GM18907 (cell line): ENCODE results near the gene RBM47.
"Not testable (repeated sequence)": the region's sequence is repeated elsewhere in the genome, so short reads cannot be mapped to it uniquely, and the experiment has no call there.

ENCODE experiments used
- ATAC-seq: cut with Tn5 transposase; IDR thresholded peaks from one replicate; pipeline ENCODE4 v1.9.1; 2021; ENCODE audit warnings: mild to moderate bottlenecking, moderate library complexity; ENCODE audit not compliant: unreplicated experiment

Gene RBM47

DNA sequence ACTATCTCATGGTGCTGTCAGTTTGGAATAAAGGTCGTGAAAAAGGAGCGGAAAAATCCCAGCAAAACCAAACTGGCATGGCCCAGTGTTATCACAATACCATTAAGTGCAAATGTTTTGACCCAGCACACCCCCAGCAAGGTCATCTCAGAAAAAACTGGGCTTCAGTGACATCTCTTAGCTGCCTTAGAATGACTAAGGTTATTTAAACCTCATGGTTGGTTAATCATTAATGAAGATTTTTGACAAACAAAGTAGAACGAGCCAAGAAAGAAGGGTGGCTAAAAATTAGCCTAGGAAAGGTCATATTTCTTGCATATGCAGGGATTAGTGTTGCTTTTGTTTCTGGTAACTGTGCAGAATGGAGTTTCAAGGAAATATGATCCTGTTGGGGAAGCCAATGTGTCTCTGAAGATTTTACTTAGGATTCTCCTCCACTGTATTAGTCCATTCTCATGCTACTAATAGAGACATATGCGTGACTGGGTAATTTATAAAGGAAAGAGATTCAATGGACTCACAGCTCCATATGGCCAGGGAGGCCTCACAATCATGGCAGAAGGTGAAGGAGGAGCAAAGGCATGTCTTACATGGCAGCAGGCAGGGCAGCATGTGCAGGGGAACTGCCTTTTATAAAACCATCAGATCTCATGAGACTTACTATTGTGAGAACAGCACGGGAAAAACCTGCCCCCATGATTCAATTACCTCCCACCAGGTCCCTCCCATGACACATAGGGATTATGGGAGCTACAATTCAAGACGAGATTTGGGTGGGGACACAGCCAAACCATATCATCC is 211.0 kb downstream of the RBM47 start:
- peak; percentile 49 for ATAC-seq

DNA sequence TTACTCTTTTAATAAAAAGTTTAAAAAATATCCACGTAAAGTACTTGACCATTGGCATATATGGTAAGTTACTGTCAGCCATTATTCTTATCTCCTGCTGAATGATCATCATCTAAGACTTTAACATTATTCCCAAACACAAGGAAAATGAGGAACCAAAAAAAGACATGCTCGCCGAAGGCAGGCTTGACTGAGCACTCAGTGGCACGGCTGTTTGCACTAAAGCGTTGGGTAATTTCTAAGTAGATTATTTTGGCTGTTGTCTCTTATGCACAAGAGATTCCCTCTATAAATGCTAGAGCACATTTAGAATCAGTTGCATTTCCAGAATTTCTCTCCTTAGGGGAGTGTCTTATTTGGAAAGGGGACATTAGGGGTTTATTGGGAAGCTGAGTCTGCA is 211.7 kb downstream of the RBM47 start:
- ATAC-seq = no peak

DNA sequence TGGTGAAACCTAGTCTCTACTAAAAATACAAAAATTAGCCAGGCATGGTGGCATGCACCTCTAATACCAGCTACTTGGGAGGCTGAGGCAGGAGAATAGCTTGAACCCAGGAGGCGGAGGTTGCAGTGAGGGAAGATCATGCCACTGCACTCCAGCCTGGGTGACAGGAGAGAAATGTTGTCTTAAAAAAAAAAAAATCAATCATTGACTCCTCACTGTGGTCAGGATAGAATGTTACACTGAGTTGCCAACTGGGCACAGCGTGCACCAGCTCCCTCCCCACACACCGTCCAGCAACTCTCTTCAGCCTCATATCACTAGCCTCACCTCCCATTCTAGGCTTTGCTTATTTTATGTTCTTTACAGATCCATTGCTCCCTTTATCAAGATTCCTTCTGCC is 215.0 kb downstream of the RBM47 start:
- ATAC-seq = no peak

DNA sequence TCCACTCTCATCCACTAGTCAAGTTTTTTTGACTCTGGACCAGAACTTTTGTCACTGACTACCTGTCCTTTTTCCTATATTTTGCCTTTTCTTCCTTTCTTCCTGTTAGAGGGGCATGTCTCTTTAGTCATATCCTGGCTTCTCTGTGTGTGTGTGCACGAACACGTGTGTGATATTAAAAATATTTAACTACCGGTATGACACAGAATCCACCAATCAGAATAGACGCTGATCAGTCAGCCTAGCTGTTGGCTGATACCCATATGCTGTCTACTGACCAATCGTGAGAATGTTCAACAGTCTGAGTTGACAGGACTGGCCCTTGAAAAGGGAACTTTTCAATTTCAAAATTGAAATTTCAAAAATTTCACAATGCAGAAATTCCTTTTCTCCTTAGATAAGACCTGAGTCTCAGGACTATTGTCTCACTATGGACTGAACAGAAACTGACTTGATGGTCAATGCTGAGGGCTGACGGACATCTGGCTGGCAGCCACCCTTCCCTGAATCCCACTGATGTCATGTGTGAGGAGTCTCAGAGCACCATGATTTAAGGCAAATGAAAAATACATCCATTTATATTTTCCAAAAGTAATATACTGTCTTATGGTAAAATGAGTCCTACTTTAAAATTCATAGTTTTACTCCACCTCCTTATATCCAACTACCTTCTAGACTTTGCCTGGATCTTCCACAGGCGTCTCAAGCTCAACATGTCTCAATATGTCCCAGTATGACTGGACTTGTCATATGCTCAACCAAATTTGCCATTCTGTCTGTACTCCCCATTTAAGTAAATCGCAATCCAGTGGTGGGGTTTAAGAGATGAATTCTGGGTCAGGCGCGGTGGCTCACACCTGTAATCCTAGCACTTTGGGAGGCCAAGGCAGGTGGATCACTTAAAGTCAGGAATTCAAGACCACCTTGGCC is 216.5 kb downstream of the RBM47 start:
- no peak for ATAC-seq

DNA sequence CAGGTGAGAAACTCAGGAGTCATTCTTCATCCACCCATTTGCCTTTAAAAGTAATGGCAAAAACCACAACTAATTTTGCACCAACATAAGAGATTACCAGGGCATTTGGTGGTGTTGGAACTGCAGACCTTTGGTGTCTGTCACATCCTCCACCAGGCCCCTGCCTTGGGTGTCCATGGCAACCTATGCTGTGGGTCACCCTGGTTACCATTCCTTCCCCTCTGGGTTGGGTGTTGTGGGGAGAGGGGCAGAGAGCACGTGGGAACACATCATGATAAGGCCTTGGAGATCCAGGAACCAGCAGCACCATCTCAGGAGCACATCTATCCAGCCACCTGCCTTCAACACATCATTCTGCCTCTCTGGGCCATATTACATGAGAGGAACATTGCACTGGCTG is 217.3 kb downstream of the RBM47 start:
- ATAC-seq = no peak

DNA sequence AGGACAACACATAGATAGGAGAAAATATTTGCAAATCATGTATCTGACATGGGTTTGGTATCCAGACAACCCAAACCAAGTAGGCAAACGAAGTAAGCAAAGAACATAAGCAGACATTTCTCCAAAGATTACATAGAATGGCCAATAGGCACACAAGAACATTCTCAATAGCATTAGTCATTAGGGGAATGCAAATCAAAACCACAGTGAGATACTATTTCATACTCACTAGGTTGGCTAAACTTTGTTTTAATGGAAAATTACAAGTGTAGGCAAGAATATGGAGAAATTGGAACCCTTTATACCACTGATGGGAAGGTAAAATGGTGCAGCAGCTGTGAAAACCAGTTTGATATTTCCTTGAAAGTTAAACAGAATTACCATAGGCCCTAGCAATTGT is 219.8 kb downstream of the RBM47 start:
- no peak for ATAC-seq

GRCh38 chr4:40407468-40407867 is 222.2 kb downstream of the RBM47 start:
- not testable (repeated sequence) for ATAC-seq

DNA sequence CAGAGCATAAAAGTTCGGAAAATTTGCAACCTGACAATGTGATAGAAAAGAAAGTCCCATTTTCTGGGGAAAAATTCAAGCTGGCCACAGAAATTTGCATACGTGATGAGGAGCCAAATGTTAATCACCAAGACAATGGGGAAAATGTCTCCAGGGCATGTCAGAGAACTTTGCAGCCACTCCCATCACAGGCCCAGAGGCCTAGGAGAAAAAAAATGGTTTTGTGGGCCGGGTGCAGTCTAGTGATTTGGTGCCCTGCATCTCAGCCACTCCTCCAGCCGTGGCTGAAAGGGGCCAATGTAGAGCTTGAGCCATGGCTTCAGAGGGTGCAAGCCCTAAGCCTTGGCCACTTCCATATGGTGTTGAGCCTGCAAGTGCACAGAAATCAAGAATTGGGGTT is 223.3 kb downstream of the RBM47 start:
- no peak for ATAC-seq

GRCh38 chr4:40405193-40405592 is 224.5 kb downstream of the RBM47 start:
- no peak for ATAC-seq

DNA sequence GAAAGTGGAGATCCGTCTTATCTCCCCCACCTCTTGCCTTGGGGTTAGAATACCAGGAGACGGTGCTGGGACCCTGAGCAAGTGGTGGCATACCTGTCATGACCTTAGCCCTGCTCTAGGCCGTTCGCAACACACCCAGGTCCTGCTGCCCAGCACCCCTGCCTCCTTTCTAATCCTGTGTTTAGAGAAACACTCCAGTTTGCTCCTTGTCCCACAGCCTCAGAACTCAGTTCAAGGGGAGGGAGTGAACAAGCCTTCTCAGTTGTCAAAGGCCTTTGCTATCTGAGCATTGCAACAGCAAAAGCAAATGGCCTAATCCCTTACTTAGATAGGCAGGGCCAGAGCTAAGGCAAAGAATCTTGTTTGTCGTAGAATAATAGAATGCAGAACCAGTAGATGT is 226.6 kb downstream of the RBM47 start:
- no peak for ATAC-seq

- ATAC-seq = no peak
Observed at GRCh38 chr4:40402556-40402955, 227.1 kb downstream of the RBM47 start.

DNA sequence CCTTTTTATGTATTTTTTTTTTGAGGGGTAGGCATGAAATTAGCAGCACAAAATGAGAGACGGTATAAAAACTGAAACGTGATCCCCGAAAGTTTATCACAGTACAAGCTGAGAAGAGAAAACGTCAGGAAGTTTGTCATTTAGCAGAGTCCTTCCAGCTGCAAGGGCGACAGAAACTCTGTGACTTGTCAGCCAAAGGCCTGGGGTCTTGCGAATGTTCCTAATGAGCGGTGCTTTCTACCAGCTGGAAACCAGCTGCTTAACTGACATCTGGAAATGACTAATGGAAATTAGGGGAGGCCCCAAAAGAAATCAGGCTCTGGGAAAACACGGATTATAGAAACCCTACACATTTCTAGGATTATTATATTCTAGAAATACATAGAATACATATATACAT is 228.0 kb downstream of the RBM47 start:
- no peak for ATAC-seq

- no peak for ATAC-seq
Observed at GRCh38 chr4:40401096-40401495, 228.6 kb downstream of the RBM47 start.

DNA sequence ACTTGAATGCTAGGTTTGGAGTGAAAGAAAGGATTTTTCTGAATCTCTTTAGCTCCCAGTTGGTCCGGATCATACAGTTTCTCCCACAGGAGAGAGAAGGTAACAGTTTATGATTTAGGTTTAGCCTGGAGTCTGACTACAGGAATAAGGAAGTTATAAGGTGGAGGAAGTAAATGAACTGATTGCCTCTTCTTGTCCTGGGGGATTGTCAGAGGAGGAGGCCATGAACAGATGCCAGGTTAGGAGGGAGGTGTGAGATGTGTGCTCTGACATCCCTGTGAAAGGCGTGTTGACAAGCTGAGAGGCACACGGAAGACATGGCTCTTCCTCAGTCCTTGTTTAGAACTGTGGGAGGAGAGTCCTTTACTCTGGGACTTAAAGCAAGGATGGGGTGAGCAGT is 230.1 kb downstream of the RBM47 start:
- no peak for ATAC-seq

- ATAC-seq = no peak
Observed at GRCh38 chr4:40395908-40396793, 233.5 kb downstream of the RBM47 start.

DNA sequence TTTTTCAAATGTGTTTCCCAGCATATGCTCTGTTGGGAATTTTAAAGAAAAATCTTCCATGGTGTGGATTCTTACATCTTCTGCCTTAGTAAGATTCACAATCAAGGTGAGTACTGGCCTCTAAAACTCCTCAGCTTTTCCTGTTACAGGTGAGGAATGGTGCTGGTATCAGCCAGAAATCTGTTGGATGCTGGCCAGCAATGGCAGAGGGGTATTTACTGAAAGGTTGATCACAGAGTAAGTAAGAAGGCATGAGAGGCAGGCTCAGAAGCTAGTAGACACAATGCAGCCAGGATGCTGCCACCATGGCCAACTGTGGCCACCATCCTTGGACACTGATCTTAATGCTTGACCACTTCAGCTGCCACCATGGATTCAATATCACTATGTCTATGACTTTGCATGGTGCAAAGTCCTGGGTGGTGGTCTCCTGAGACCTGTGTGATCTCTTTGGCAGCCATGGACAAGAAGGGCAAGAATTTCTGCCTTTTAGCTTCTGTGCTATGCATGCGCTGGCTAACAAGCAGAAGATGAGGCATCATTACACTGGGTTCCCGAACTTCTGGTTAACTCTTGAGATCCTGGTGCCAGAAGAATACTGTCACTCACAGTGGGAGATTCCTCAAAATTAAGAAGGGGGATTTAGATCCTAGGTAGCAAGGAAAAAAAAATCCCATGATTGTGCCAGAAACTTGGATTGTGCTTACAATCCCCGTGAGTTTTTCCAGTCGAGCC is 234.3 kb downstream of the RBM47 start:
- no peak for ATAC-seq

GRCh38 chr4:40394236-40394635 is 235.4 kb downstream of the RBM47 start:
- no peak for ATAC-seq

GRCh38 chr4:40392241-40392640 is 237.4 kb downstream of the RBM47 start:
- ATAC-seq = not testable (repeated sequence)

- no peak for ATAC-seq
Observed at GRCh38 chr4:40389986-40390385, 239.7 kb downstream of the RBM47 start.

GRCh38 chr4:40388239-40388638 is 241.4 kb downstream of the RBM47 start:
- no peak for ATAC-seq
